Activated T-helper 17 cell treated with anti-CD3 and anti-CD28 coated beads, Interleukin-2, amount 50 U/mL, for 72 hours (primary cell): ENCODE measurements around the gene ADAM12. TPM values are rescaled to one million over a fixed set of nuclear protein-coding genes. Genes with fewer than 3 reads are reported as not detected.
"Not testable (repeated sequence)": the region's sequence is repeated elsewhere in the genome, so short reads cannot be mapped to it uniquely, and the experiment has no call there.

Source experiments
- ATAC-seq: fragments of 150-1000 bp; cut with Tn5 transposase; replicated peaks from 2 replicates; pipeline ENCODE4 v1.10.0; 2021; ENCODE audit warnings: mild to moderate bottlenecking, moderate library complexity
- H3K27ac Mint-ChIP-seq: one replicate; pipeline ENCODE4 v1.8.0; 2022; ENCODE audit warnings: mixed read lengths
- H3K27me3 Mint-ChIP-seq: one replicate; pipeline ENCODE4 v1.8.0; 2022; ENCODE audit warnings: mixed read lengths
- H3K36me3 Mint-ChIP-seq: one replicate; pipeline ENCODE4 v1.8.0; 2022; ENCODE audit warnings: low read depth, mild to moderate bottlenecking, mixed read lengths
- H3K4me1 Mint-ChIP-seq: one replicate; pipeline ENCODE4 v1.8.0; 2022; ENCODE audit warnings: mixed read lengths
- H3K4me3 Mint-ChIP-seq: one replicate; pipeline ENCODE4 v1.8.0; 2022; ENCODE audit warnings: mild to moderate bottlenecking, mixed read lengths
- H3K9me3 Mint-ChIP-seq: one replicate; pipeline ENCODE4 v1.8.0; 2022; ENCODE audit warnings: mixed read lengths
- total RNA-seq, 2 donors: library from RNA; stranded (reverse); gene quantifications; one replicate each; pipeline ENCODE4 v1.2.3, GENCODE V29; 2022

The ADAM12 gene
- total RNA-seq, 2 donors from 2014 or later, result 8.4 to 25.5 TPM

- Mint-ChIP-seq H3K27me3 (no peaks in the 10 kb centered on the region), H3K36me3 (no peaks in the 10 kb centered on the region), H3K27ac (peak overlapping the region; percentile 45), H3K4me1 (peaks cover 6% of the 10 kb centered on the region), H3K9me3 (no peaks in the 10 kb centered on the region), H3K4me3 (peak overlapping the region; percentile 45)
- peak; percentile 63 for ATAC-seq
Measured at GRCh38 chr10:126392469-126392868, 4.2 kb upstream of the ADAM12 start.

- H3K4me3 Mint-ChIP-seq, result peak overlapping the region; percentile 45
- H3K36me3 Mint-ChIP-seq, result peaks cover 3% of the 10 kb centered on the region
- ATAC-seq, result peak; percentile 62
- H3K27me3 Mint-ChIP-seq, result peaks cover 3% of the 10 kb centered on the region
- H3K27ac Mint-ChIP-seq, result peak overlapping the region; percentile 45
- H3K9me3 Mint-ChIP-seq, result no peaks in the 10 kb centered on the region
- H3K4me1 Mint-ChIP-seq, result peaks cover 8% of the 10 kb centered on the region
Measured at GRCh38 chr10:126392068-126392467, 3.8 kb upstream of the ADAM12 start.

GRCh38 chr10:126391192-126391885 is 3.1 kb upstream of the ADAM12 start:
- Mint-ChIP-seq H3K4me1 (peaks cover 12% of the 10 kb centered on the region), H3K27me3 (peaks cover 9% of the 10 kb centered on the region), H3K36me3 (peaks cover 8% of the 10 kb centered on the region), H3K9me3 (no peaks in the 10 kb centered on the region), H3K27ac (peak overlapping the region; percentile 45), H3K4me3 (peak overlapping the region; percentile 45)
- ATAC-seq, result no peak

- Mint-ChIP-seq H3K4me1 (peaks cover 12% of the 10 kb centered on the region), H3K9me3 (no peaks in the 10 kb centered on the region), H3K4me3 (peak overlapping the region; percentile 34), H3K27me3 (peaks cover 17% of the 10 kb centered on the region), H3K27ac (no peak overlapping the region), H3K36me3 (peaks cover 8% of the 10 kb centered on the region)
- no peak for ATAC-seq
Measured at GRCh38 chr10:126390324-126390723, 2.0 kb upstream of the ADAM12 start.

- peaks cover 12% of the 10 kb centered on the region for H3K4me1 Mint-ChIP-seq
- H3K4me3 Mint-ChIP-seq, result peak overlapping the region; percentile 89
- peaks cover 8% of the 10 kb centered on the region for H3K36me3 Mint-ChIP-seq
- peak; percentile 49 for ATAC-seq
- peaks cover 17% of the 10 kb centered on the region for H3K27me3 Mint-ChIP-seq
- H3K9me3 Mint-ChIP-seq, result peaks cover 4% of the 10 kb centered on the region
- H3K27ac Mint-ChIP-seq, result peak overlapping the region; percentile 86
Measured at GRCh38 chr10:126387041-126387921, 996 bp downstream of the ADAM12 start.

GRCh38 chr10:126384269-126384873 is 3.9 kb downstream of the ADAM12 start:
- no peak overlapping the region for H3K27ac Mint-ChIP-seq
- peaks cover 4% of the 10 kb centered on the region for H3K9me3 Mint-ChIP-seq
- no peak overlapping the region for H3K4me3 Mint-ChIP-seq
- ATAC-seq, result no peak
- H3K36me3 Mint-ChIP-seq, result peaks cover 8% of the 10 kb centered on the region
- H3K4me1 Mint-ChIP-seq, result peaks cover 7% of the 10 kb centered on the region
- peaks cover 17% of the 10 kb centered on the region for H3K27me3 Mint-ChIP-seq

- Mint-ChIP-seq H3K9me3 (peaks cover 4% of the 10 kb centered on the region), H3K36me3 (no peaks in the 10 kb centered on the region), H3K4me3 (no peak overlapping the region), H3K27me3 (peaks cover under 1% of the 10 kb centered on the region), H3K27ac (no peak overlapping the region), H3K4me1 (no peaks in the 10 kb centered on the region)
- no peak for ATAC-seq
Measured at GRCh38 chr10:126380352-126381076, 7.8 kb downstream of the ADAM12 start.

- not testable (repeated sequence) for H3K36me3 Mint-ChIP-seq, H3K27me3 Mint-ChIP-seq, H3K27ac Mint-ChIP-seq, H3K4me3 Mint-ChIP-seq, ATAC-seq, H3K9me3 Mint-ChIP-seq, H3K4me1 Mint-ChIP-seq
Measured at GRCh38 chr10:126379166-126379565, 9.1 kb downstream of the ADAM12 start.

GRCh38 chr10:126376956-126377355 is 11.3 kb downstream of the ADAM12 start:
- no peaks in the 10 kb centered on the region for H3K36me3 Mint-ChIP-seq
- H3K27ac Mint-ChIP-seq, result no peak overlapping the region

GRCh38 chr10:126375926-126376554 is 12.2 kb downstream of the ADAM12 start:
- Mint-ChIP-seq H3K36me3 (no peaks in the 10 kb centered on the region), H3K27me3 (no peaks in the 10 kb centered on the region), H3K4me3 (no peak overlapping the region), H3K4me1 (no peaks in the 10 kb centered on the region), H3K9me3 (peaks cover 8% of the 10 kb centered on the region), H3K27ac (no peak overlapping the region)
- ATAC-seq, result peak; percentile 44

More at GRCh38 chr10:126376956-126377355, 11.3 kb downstream of the ADAM12 start:
- H3K27me3 Mint-ChIP-seq, result no peaks in the 10 kb centered on the region
- peaks cover 8% of the 10 kb centered on the region for H3K9me3 Mint-ChIP-seq
- H3K4me3 Mint-ChIP-seq, result no peak overlapping the region
- no peak for ATAC-seq
- no peaks in the 10 kb centered on the region for H3K4me1 Mint-ChIP-seq

- H3K36me3 Mint-ChIP-seq, result no peaks in the 10 kb centered on the region
- no peak overlapping the region for H3K4me3 Mint-ChIP-seq
- no peak overlapping the region for H3K27ac Mint-ChIP-seq
- H3K9me3 Mint-ChIP-seq, result peaks cover 8% of the 10 kb centered on the region
- H3K4me1 Mint-ChIP-seq, result no peaks in the 10 kb centered on the region
- ATAC-seq, result no peak
- H3K27me3 Mint-ChIP-seq, result no peaks in the 10 kb centered on the region
Measured at GRCh38 chr10:126375299-126375698, 13.0 kb downstream of the ADAM12 start.

- ATAC-seq, result no peak
- H3K27me3 Mint-ChIP-seq, result no peaks in the 10 kb centered on the region
Measured at GRCh38 chr10:126374435-126374834, 13.8 kb downstream of the ADAM12 start.

GRCh38 chr10:126373972-126374371 is 14.3 kb downstream of the ADAM12 start:
- Mint-ChIP-seq H3K36me3 (no peaks in the 10 kb centered on the region), H3K27me3 (no peaks in the 10 kb centered on the region), H3K4me1 (no peaks in the 10 kb centered on the region), H3K27ac (no peak overlapping the region), H3K4me3 (no peak overlapping the region), H3K9me3 (peaks cover 8% of the 10 kb centered on the region)
- no peak for ATAC-seq

More at GRCh38 chr10:126374435-126374834, 13.8 kb downstream of the ADAM12 start:
- no peaks in the 10 kb centered on the region for H3K36me3 Mint-ChIP-seq
- H3K4me3 Mint-ChIP-seq, result no peak overlapping the region
- no peak overlapping the region for H3K27ac Mint-ChIP-seq
- H3K9me3 Mint-ChIP-seq, result peaks cover 8% of the 10 kb centered on the region
- no peaks in the 10 kb centered on the region for H3K4me1 Mint-ChIP-seq

GRCh38 chr10:126373147-126373546 is 15.1 kb downstream of the ADAM12 start:
- H3K4me1 Mint-ChIP-seq, result no peaks in the 10 kb centered on the region
- H3K36me3 Mint-ChIP-seq, result no peaks in the 10 kb centered on the region
- peaks cover 8% of the 10 kb centered on the region for H3K9me3 Mint-ChIP-seq
- H3K4me3 Mint-ChIP-seq, result no peak overlapping the region
- H3K27me3 Mint-ChIP-seq, result no peaks in the 10 kb centered on the region
- ATAC-seq, result no peak
- no peak overlapping the region for H3K27ac Mint-ChIP-seq
